COLO829 (cell line): Measurements from ENCODE around the gene ARID5B.

Source experiments
- DNase-seq: peaks from one replicate; pipeline ENCODE4 v3.0.0; 2012; ENCODE audit warnings: low spot score

The ARID5B gene

DNA sequence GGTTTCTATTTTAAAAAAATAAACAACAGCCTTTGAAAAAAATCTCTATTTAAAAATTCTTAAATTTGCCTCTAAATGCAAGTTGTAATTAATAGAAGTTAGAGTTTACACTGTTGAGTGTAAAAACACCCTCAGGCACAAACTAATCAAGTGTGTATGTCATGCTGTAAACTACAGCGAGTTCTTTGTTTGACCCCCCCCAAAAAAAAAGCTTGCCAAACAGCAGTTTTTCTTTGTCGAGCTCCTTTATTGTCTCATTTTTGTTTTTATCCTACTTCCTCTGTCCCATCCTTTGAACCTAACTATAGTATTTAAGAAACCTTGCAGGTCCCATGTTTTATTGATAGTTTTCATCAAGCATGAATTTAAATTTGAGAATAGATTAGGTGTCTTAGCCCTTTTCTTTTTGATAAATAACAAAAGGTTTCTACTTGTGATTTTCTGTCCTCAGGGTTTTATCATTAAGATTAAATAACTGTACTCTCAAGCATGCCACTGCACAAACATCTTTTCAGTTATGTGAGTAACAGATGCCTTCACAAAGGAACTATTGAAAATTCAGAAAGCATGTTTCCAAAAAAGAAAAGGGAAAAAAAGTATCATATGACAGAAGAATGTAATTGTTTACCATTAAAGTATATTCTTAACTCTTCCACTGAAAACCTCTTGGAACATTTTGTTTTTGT lies 176.0 kb downstream of the ARID5B start:
- DNase-seq: peak; percentile 31

DNA sequence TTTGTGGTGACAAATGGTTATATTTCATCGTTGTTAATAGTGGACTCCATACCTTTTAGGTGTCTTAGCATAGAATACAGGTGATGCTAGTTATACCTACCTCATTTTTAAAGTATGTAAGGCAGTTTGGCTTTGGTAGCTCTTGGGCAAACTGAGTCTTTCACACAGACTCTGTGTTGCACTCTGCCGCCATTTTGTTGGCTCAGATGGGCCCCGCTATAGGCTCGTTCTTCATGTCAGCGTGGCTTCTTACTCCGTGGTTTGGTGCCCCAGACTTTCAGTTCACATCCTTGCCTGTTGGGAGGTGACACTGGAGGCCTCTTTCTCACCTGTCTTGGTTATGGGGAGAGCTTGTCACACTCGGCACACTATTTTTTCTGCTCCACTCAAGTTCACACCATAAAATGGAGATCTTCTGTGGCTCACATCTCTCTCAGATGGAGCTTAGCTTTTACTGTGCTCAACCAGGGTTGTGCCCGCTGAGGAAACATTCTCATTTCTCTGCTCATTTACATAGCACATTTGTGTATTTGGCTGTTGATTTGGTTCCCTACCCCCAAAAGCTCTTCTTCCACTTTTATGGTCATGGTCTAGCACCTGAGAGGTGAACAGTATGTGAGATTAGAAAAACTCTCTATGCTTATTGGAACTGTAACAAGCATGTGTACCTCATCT lies 178.5 kb downstream of the ARID5B start:
- no peak for DNase-seq

DNA sequence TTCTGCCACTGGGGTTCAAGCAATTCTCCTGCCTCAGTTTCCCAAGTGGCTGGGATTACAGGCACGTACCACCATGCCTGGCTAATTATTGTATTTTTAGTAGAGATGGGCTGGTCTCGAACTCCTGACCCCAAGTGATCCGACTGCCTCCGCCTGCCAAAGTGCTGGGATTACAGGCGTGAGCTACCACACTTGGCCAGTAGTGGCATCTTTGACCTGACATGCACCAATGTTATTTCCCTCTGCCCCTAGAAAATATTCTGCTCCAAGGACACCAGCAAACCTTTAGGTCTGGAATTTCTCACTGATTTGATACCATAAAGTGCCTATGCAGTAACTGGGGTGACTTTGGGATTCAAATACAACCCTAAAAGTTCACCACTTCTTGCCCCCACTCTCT lies 179.4 kb downstream of the ARID5B start:
- DNase-seq: no peak

DNA sequence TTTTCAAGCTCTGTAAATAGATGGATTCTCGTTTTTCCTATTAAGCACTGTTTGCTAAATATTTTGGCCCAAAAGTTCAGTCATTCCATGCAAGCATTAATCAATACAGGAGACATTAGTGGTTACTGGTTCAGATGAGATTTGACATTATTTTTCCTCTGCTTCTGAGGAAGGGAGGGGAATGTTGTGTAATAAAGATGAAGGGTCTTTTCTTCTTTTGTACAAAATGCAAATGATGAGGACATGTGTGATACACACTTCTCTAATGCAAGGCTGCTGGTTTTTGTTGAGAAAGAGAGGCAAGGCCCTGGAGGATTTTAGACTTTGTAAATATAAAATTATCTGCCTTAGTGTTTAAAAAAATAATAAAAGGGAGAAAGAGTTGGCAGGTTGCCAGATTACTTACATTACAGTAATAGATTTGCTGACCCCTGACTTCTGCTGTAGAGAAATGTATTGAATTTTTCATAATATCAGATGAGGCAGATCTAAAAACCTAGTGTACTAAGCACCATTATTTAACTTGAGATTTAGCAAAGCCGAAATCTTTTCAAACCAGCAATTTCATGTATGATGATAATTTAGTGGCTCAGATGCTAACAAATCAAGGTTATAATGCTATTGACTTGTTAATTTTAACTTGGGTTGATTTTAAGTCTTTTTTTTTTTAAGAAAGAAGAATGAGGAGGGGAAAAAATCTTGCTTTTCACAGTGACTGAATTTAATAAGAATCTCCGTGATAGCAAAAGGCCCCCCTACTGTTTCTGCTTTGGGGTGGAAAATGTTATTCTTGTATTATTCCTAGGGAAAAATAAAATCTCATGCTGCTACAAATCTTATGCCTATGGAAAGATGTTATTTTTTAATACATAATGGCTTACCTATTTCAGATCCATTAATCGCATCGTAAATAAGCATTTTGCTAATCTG lies 180.1 kb downstream of the ARID5B start:
- DNase-seq: no peak

DNA sequence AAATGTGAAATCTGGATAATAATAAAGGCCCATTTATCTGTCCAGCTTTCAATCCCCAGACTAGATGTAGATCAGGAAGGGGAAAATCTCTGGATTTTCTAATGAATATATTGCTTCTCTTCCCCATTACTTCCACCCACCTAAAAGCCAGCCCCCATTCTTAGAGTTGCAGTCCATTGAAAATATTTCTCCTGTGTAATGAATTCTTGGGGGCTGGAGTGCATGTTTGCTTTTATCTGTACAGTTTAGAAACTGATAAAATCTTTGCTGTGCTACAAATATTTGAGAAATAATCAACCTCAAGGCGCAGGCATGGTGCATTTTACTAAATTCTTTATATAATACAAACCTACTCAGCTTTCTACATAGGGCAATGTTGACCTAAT lies 180.8 kb downstream of the ARID5B start:
- no peak for DNase-seq

DNA sequence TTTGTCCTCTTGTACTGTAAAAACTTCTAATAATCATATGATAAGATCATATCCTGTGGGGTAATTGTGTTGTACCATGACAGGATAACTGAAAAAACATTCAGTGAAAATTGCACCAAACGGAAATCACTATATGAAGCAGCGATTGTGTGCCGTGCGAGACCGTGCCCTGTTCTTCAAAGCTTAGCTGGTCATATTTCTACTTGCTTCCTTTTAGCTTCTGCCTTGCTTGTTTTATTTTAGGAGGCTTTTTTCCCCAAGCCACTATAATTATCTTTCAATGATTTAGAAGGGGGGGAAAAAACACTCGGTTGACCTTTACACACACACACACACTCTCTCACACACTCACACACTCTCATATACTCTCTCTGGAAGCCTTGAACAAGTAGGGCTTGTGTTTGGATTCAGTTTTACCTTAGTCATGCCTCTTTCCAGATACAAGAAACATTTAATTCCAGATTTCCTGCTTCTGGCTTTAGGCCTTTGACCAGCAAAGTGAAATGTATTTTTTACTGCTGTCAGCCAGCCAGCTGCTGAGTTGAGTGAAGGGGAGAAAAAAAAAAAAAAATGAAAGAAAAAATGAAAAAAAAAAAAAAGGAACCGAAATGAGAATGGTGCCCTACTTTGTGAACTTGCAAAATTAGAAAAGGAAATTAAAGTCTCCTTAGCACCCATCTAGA lies 181.4 kb downstream of the ARID5B start:
- no peak for DNase-seq

DNA sequence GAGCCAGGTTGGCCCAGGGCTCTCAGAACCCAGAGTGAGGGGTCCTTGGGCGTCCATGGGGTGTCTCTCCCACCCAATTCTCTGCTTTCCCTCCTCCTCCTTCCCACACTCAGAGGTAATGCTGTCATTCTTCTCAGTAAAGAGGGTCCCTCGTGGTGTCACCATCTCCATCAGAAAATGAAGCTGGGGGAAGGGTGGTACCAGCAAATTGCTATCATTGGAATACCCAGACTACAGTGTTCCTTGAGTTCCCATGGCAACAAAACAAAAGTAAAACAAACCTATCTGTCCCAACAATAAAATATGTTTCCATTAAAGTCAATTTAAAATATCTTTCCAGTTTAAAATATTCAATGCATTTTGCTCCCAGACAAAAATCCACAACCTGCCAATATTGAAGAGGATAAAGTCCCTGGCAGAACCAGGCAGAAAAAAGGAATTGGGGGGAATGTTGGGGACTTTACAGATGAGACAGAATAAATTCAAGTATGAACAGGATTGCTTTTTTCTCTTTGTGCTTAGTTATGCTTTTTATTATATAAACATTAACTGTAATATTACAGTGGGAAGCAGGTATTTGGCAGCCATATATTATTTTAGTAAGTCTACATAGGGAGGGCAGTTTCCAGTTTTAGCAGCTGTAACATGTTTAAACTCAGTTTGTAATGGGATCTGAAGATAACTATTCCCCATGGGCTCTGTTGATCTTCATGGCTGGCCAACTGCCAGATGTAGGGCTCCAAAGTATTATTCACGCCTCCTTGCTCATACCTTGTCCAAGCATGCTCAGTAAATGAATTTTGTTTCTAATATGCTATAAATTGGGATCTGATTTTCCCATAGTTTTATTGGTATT lies 182.1 kb downstream of the ARID5B start:
- peak; percentile 28 for DNase-seq

DNA sequence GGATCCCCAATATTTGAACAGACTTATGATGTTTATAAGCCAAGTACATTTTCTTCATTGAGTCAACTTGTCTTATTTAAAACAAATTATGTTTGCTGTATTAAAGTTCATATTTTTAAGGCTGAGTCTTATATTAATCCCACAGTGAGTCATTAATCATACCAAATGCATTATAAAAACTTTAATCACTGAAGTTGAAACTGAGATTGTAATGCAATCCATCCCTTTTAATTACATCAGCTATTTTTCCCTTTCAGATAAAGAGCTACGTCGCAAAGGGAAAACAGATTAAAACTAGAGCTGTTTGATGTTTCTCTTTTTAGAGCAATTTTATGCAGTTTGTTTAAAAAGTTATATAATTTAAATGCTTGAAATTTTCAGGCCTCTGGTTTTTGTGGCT lies 183.0 kb downstream of the ARID5B start:
- DNase-seq: no peak

DNA sequence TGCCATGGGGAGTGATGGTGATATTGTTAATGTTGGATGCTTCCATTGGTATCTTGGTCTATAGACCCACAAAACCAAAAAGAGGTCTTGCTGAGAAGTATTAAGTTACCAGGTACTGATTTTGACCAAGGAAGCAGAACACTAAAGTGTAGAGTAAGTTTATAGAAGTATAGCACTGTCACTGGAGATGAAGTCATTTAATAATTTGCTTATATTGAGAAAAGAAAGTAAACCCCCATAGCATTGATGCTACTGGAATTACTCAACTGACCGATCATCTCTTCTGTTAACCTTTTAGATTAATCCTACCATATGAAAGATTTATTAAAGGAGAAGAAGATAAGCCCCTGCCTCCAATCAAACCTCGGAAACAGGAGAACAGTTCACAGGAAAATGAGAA lies 183.9 kb downstream of the ARID5B start:
- DNase-seq: no peak

DNA sequence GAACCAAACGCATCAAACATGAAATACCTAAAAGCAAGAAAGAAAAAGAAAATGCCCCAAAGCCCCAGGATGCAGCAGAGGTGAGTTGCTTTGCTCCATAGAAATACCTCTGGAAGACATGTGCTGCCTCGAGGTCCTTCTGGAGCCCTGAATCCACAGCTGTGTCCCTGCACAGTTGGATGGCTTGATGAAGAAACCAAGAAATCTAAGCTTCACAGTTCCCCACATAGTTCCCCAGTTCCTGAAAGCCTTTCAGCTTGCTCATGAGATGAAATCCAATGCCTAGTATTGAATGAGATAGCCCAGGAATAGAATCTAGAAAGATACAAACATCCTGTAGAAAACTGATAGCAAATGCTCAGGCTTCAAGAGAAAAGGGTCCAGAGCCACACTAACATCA lies 184.3 kb downstream of the ARID5B start:
- no peak for DNase-seq

DNA sequence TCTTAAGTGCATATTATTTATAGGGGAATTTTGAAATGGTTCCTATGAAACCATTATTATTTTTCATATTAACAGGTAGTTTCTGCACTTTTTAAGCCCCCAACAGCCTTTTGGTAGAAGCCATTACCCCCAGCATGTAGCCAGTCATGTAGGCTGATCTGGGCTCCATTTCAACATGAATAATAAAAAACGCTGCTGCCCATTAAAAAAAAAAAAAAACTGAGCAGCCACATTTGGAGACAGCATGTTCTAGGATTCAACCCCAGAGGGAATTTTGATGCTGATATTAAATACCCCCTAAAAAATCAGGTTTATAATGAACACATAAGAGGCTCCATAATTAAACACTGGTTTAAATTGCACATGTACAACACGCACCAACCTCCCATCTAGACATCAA lies 185.8 kb downstream of the ARID5B start:
- DNase-seq: no peak

DNA sequence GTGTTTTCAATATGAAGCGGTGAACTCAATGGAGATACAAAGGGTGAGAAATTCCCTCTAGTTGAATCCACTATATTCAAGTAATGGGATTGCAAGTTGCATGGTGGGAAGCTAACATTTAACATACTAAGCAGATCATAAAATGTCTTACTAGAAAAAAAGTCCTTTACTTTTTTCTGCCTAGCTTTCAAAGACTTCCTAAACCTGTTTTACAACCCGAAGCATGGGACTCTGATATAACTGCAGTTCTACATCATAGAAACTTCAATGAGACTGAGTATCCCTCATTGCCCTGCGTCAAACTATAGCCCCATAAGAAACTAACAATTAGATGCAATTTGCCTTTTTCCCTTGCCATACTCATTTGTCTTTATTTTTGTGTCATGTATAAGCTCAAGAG lies 187.3 kb downstream of the ARID5B start:
- DNase-seq: no peak

DNA sequence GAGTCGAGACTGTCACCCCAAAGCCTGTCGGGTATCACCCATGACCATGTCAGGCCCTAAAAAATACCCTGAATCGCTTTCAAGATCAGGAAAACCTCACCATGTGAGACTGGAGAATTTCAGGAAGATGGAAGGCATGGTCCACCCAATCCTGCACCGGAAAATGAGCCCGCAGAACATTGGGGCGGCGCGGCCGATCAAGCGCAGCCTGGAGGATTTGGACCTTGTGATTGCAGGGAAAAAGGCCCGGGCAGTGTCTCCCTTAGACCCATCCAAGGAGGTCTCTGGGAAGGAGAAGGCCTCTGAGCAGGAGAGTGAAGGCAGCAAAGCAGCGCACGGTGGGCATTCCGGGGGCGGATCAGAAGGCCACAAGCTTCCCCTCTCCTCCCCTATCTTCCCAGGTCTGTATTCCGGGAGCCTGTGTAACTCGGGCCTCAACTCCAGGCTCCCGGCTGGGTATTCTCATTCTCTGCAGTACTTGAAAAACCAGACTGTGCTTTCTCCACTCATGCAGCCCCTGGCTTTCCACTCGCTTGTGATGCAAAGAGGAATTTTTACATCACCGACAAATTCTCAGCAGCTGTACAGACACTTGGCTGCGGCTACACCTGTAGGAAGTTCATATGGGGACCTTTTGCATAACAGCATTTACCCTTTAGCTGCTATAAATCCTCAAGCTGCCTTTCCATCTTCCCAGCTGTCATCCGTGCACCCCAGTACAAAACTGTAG lies 191.0 kb downstream of the ARID5B start:
- no peak for DNase-seq

DNA sequence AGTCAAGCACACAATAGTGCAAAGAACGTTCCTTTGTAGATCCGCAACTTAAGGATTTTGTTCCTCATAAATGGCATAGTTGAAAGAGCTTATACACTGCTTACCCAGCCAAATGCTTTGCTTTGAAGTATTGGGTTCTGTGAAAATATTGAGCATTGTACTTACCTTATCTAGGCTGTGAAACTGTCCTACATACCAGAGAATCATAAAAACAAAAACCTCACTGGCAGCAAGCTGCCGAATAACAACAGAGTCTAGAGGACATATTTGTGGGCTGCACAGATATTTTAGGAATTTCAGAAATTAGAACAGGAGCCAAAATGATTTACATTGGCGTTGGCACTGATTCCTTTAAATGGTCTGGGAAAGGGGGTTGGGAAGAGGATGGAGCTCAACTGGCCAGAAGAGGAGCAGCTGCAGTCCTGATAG lies 192.4 kb downstream of the ARID5B start:
- no peak for DNase-seq

DNA sequence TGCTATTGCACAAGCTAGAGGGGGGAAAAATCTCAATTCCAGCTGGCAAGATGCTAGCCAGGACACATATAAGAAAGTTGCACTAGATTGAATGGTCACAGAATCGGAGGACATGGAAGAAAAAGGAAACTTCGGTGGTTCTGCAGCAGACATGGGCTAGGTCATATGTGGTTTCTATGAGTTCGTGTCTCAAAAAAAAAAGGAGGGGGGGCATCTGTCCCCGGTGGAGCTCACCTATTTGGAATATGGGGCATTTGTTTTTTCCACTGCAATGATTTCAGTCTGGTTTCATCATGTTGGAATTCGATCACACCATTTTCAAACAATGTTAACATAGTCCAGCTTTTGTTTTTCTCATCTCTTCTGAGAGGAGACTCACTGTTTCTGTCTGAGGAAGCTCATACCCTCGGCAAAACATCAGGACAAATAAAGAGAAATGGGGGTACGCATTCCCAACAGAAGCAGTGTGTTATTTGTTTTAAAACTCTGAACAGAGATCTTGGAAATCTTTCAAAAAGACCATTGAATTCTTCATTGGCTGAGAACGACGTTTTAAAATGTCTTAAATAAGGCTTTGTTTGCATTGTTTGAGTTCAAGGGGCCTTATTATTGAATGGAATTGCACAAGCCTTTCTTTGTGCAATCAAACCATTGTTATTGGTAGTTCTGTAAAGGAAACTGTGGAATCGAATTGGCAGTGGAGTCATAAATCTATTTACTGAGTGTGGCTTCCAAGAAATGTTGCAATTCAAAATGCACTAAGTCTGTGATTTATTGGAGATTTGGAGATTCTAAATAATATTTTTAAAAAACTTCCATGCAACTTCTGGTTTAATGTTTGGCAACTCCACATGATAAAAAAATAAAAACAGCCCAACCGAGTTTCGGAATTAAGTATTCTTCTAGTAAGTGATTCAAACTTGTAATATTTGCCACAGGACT lies 194.0 kb downstream of the ARID5B start:
- DNase-seq: no peak

DNA sequence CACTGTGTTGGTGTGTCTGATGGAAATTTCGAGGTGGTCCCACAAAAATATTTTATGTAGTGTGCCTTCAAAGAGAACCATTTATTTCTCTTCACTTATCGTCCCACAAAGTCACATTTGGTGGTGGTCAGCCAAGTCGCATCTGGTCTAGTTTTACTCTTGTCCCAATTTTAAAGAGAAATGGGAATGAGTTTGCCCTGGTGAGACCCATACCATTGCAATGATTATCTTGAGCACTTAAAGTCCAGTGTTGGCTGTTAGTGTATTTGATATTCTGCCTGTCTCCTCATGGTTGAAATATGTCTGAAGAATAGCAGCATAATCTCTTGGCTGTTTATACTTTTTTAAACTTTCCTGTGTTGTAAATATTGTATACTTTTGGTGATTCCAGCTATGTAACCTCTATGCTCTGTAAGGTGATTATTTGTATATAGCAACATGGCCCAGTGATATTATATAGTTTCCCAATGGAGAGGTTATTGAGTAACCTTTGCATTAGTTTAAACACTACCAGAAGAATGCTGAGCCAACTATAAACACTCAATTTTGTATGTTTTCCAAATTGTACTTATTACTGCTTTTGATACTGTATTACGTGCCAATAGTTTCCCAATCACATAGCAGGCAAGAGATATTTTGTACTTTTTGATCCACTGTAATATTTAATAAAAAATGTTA lies 194.9 kb downstream of the ARID5B start:
- no peak for DNase-seq

DNA sequence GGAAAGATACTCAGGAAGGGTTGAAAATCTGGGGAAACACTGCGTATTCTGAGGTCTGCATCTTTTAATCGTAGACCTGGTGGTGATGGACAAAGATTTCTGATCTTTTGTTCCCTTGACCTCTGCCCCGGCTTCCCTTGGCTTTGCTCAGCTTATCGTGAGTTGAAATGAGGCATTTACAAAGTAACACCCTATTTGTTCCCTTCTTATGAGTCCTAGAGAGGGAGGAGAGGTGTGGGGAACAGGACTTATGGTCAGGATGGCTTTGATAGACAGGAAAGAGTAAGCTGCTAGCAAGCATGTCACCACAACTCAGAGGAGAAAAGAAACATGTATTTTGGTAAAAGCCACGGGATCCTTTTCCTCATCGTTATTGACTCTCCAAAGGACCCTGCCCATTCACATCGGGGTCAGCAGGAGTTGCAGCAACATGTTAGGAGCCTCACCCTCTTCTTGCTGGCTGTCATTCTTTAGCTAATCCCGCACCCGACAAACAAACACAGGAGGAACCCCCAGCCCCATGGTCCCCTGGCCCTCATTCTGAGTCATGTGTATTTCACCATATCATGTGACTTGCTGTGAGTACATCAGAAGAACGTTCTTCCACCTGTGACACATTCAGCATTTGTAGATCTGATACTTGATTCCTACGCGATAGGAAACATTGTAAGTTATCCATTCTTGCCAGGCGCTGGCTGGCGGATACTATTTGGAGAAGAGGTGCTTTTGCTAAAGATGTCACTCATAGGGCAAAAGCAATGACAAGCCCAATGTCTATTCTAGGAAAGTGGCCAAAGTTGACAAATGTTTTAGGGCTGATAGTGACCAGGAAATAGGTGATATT lies 197.0 kb downstream of the ARID5B start:
- no peak for DNase-seq

DNA sequence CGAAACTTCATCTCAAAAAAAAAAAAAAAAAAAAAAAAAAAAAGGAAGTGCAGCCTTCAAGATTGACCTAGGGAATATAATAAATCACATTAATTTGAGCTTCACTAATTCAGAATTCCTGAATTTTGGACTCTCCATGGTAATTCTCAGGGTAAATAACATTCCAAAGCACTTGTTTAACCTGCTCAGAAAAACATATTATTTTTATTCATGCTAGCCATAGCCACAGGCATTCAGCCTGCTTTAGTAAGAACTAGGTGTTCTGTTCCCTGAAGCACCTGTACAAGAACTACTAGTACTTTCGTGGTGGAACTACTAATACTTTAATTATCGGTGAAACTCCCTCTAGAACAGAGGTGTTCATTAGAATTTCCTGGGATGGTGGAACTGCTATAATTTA lies 197.8 kb downstream of the ARID5B start:
- no peak for DNase-seq
